Loucy (cell line): ENCODE results near the gene HIVEP1.

Experiments
- CTCF ChIP-seq: fragments of 200-600 bp; sonication (generic); conservative IDR thresholded peaks from 2 replicates; pipeline ENCODE4 v1.5.1; 2014; ENCODE audit warnings: mild to moderate bottlenecking, antibody characterized with exemption, low read length
- EZH2phosphoT487 ChIP-seq: fragments of 200-600 bp; IDR thresholded peaks from 2 replicates; pipeline ENCODE4 v1.6.1; 2018; ENCODE audit warnings: antibody characterized with exemption, mild to moderate bottlenecking, moderate library complexity, borderline replicate concordance

- TF ChIP-seq CTCF: no peak
- TF ChIP-seq EZH2phosphoT487: no peak
Measured at GRCh38 chr6:12024216-12024615, 12.1 kb downstream of the HIVEP1 start.
